ENCODE measurements around the gene VWA3B. TPM values are rescaled to one million over a fixed set of nuclear protein-coding genes. Genes with fewer than 3 reads are reported as not detected.

Gene VWA3B
- total RNA-seq, 1 donor from 2014 or later = not detected

GRCh38 chr2:98121149-98121548, 34.2 kb downstream of the VWA3B start:
- Histone ChIP-seq H3K4me3 (ENCODE audit: low read depth, low read length) (no peak overlapping the region), H3K36me3 (ENCODE audit: control insufficient read depth, insufficient read depth, low read length) (no peaks in the 10 kb centered on the region), H3K27me3 (ENCODE audit: control insufficient read depth, insufficient read depth, low read length) (peaks cover 13% of the 10 kb centered on the region)
- no peak for TF ChIP-seq CTCF (IDR thresholded peaks at IDR 0.05; ENCODE audit: insufficient read depth, low read length, poor library complexity, severe bottlenecking)
- DNase-seq (ENCODE audit: low read depth) = no peak

GRCh38 chr2:98122524-98122923, 35.6 kb downstream of the VWA3B start:
- TF ChIP-seq CTCF (IDR thresholded peaks at IDR 0.05; ENCODE audit: insufficient read depth, low read length, poor library complexity, severe bottlenecking) = no peak
- Histone ChIP-seq H3K27me3 (ENCODE audit: control insufficient read depth, insufficient read depth, low read length) (peaks cover 13% of the 10 kb centered on the region), H3K36me3 (ENCODE audit: control insufficient read depth, insufficient read depth, low read length) (no peaks in the 10 kb centered on the region), H3K4me3 (ENCODE audit: low read depth, low read length) (no peak overlapping the region)
- DNase-seq (ENCODE audit: low read depth) = no peak

GRCh38 chr2:98123286-98123685, 36.3 kb downstream of the VWA3B start:
- no peak for TF ChIP-seq CTCF (IDR thresholded peaks at IDR 0.05; ENCODE audit: insufficient read depth, low read length, poor library complexity, severe bottlenecking)
- Histone ChIP-seq H3K4me3 (ENCODE audit: low read depth, low read length) (no peak overlapping the region), H3K27me3 (ENCODE audit: control insufficient read depth, insufficient read depth, low read length) (peaks cover 13% of the 10 kb centered on the region), H3K36me3 (ENCODE audit: control insufficient read depth, insufficient read depth, low read length) (no peaks in the 10 kb centered on the region)
- no peak for DNase-seq (ENCODE audit: low read depth)

GRCh38 chr2:98126061-98126460, 39.1 kb downstream of the VWA3B start:
- DNase-seq (ENCODE audit: low read depth) = no peak
- Histone ChIP-seq H3K4me3 (ENCODE audit: low read depth, low read length) (no peak overlapping the region), H3K27me3 (ENCODE audit: control insufficient read depth, insufficient read depth, low read length) (peaks cover 8% of the 10 kb centered on the region), H3K36me3 (ENCODE audit: control insufficient read depth, insufficient read depth, low read length) (no peaks in the 10 kb centered on the region)
- no peak for TF ChIP-seq CTCF (IDR thresholded peaks at IDR 0.05; ENCODE audit: insufficient read depth, low read length, poor library complexity, severe bottlenecking)

GRCh38 chr2:98127229-98127989, 40.4 kb downstream of the VWA3B start:
- no peak for DNase-seq (ENCODE audit: low read depth)
- H3K4me3 ChIP-seq (ENCODE audit: low read depth, low read length) = no peak overlapping the region
- peaks cover 2% of the 10 kb centered on the region for H3K27me3 ChIP-seq (ENCODE audit: control insufficient read depth, insufficient read depth, low read length)
- no peak for TF ChIP-seq CTCF (IDR thresholded peaks at IDR 0.05; ENCODE audit: insufficient read depth, low read length, poor library complexity, severe bottlenecking)
- H3K36me3 ChIP-seq (ENCODE audit: control insufficient read depth, insufficient read depth, low read length) = no peaks in the 10 kb centered on the region

Measured in kidney epithelial cell (primary cell).